HepG2 (cell line): ENCODE results near the gene LLGL2. TPM values are rescaled to one million over a fixed set of nuclear protein-coding genes. Genes with fewer than 3 reads are reported as not detected.
"Not testable (repeated sequence)": the region's sequence is repeated elsewhere in the genome, so short reads cannot be mapped to it uniquely, and the experiment has no call there.

Experiments
- ATAC-seq: fragments of 200-7000 bp; cut with Tn5 transposase; 3 replicates; pipeline ENCODE4 v1.9.1; 2020; ENCODE audit warnings: mild to moderate bottlenecking, moderate library complexity
- BruUV-seq: library from RNA; stranded (reverse); fragments of 400-500 nt; replicated peaks from 2 replicates; lab custom pipeline; 2021; lab: Mats Ljungman, UMichigan
- CTCF ChIA-PET: fragments of 300-600 bp; formaldehyde crosslinking; extraction: SDS; loops from one replicate; lab custom pipeline; 2021; ENCODE audit warnings: low total read pairs, inconsistent platforms, low intra/inter-chr PET ratio; lab: Yijun Ruan, JAX
- POLR2A ChIA-PET: fragments of 350-600 bp; sonication (Branson Sonifier 250); formaldehyde crosslinking; loops from one replicate; lab custom pipeline; 2020; ENCODE audit warnings: antibody characterized with exemption, inconsistent platforms; lab: Yijun Ruan, JAX
- DNase-seq: peaks from one replicate; pipeline ENCODE4 v3.0.0-alpha.2; 2015; ENCODE audit warnings: low spot score
- FAIRE-seq: peaks from 3 replicates; lab custom pipeline; 2011; peaks lifted over from hg19 to GRCh38; lab: Jason Lieb, UNC
- H2AFZ ChIP-seq: one replicate; pipeline ENCODE4 v1.6.1; 2011; ENCODE audit warnings: low read length, inconsistent platforms
- H3K27ac ChIP-seq: fragments of 300-600 bp; 3 replicates; pipeline ENCODE4 v1.8.0; 2011; ENCODE audit warnings: mixed run types, mild to moderate bottlenecking, mixed read lengths, low read length, inconsistent platforms; ENCODE audit not compliant: insufficient read depth; ENCODE audit errors: extremely low read length
- H3K27me3 ChIP-seq, 2 experiments: fragments of 200-600 bp in 1 of 2; 2 replicates in 1 of 2; 3 replicates in 1 of 2; pipeline versions ENCODE4 v1.6.0 to v1.8.0; 2011; ENCODE audit warnings: low read length in 2 of 2, mild to moderate bottlenecking in 2 of 2, moderate library complexity in 2 of 2, inconsistent platforms in 1 of 2; ENCODE audit not compliant: insufficient read depth in 2 of 2, control insufficient read depth in 1 of 2
- H3K36me3 ChIP-seq, 2 experiments: fragments of 200-600 bp in 1 of 2; replicated peaks in 1 of 2; 2 replicates in 1 of 2; 3 replicates in 1 of 2; pipeline versions ENCODE4 v1.5.1 to v1.8.0; 2011; ENCODE audit warnings: low read length in 2 of 2, inconsistent platforms in 1 of 2; ENCODE audit not compliant: insufficient read depth in 2 of 2, control insufficient read depth in 1 of 2
- H3K4me1 ChIP-seq: 2 replicates; pipeline ENCODE4 v1.5.1; 2012; ENCODE audit warnings: low read length, inconsistent platforms; ENCODE audit not compliant: insufficient read depth
- H3K4me2 ChIP-seq: 2 replicates; pipeline ENCODE4 v1.6.0; 2011; ENCODE audit warnings: low read depth, low read length, inconsistent platforms
- H3K4me3 ChIP-seq, 3 experiments: fragments of 200-600 bp in 1 of 3; sonication (generic), shearing (Covaris generic) in 1 of 3; replicated peaks in 1 of 3; 2 replicates each; pipeline ENCODE4 v1.5.1; 2011 to 2016; ENCODE audit warnings: low read length in 3 of 3, inconsistent platforms in 2 of 3, low read depth in 2 of 3, mild to moderate bottlenecking in 2 of 3, control low read depth in 1 of 3, mixed read lengths in 1 of 3; ENCODE audit not compliant: insufficient read depth in 1 of 3
- H3K79me2 ChIP-seq: one replicate; pipeline ENCODE4 v1.6.1; 2011; ENCODE audit warnings: low read length, inconsistent platforms; ENCODE audit not compliant: insufficient read depth
- H3K9ac ChIP-seq: 2 replicates; pipeline ENCODE4 v1.6.0; 2011; ENCODE audit warnings: mild to moderate bottlenecking, low read depth, low read length, inconsistent platforms; ENCODE audit not compliant: insufficient read depth
- H3K9me3 ChIP-seq: 2 replicates; pipeline ENCODE4 v1.5.1; 2012; ENCODE audit warnings: mild to moderate bottlenecking, low read length
- H4K20me1 ChIP-seq: 2 replicates; pipeline ENCODE4 v1.6.0; 2011; ENCODE audit warnings: inconsistent platforms, mild to moderate bottlenecking, low read length, moderate library complexity; ENCODE audit not compliant: insufficient read depth
- AGO1 ChIP-seq: fragments of 200-400 bp; formaldehyde crosslinking; IDR thresholded peaks from 2 replicates; pipeline ENCODE4 v1.6.1; 2017; ENCODE audit warnings: mild to moderate bottlenecking, low read depth, low read length, moderate library complexity; ENCODE audit not compliant: poor library complexity, severe bottlenecking
- HOXA7 ChIP-seq: sonication (generic); formaldehyde crosslinking; IDR thresholded peaks from 2 replicates; pipeline ENCODE4 v1.8.1; 2022; ENCODE audit warnings: mild to moderate bottlenecking, missing genetic modification reagents, moderate library complexity
- KDM4B ChIP-seq: sonication (generic); formaldehyde crosslinking; IDR thresholded peaks from 2 replicates; pipeline ENCODE4 v1.4.0; 2020; ENCODE audit warnings: missing genetic modification reagents
- PITX1 ChIP-seq: sonication (generic); formaldehyde crosslinking; IDR thresholded peaks from 2 replicates; pipeline ENCODE4 v1.5.1; 2020; ENCODE audit warnings: mild to moderate bottlenecking, missing genetic modification reagents
- ZNF362 ChIP-seq: sonication (generic); formaldehyde crosslinking; IDR thresholded peaks from 2 replicates; pipeline ENCODE4 v1.4.0; 2020; ENCODE audit warnings: missing genetic modification reagents, mild to moderate bottlenecking, borderline replicate concordance
- ZNF441 ChIP-seq: sonication (generic); formaldehyde crosslinking; IDR thresholded peaks from 2 replicates; pipeline ENCODE4 v1.7.0; 2021; ENCODE audit warnings: missing genetic modification reagents, borderline replicate concordance
- ZNF543 ChIP-seq: sonication (generic); formaldehyde crosslinking; IDR thresholded peaks from 2 replicates; pipeline ENCODE4 v1.4.0; 2020; ENCODE audit warnings: mild to moderate bottlenecking, missing genetic modification reagents
- ZNF547 ChIP-seq: sonication (generic); formaldehyde crosslinking; IDR thresholded peaks from 2 replicates; pipeline ENCODE4 v1.5.1; 2020; ENCODE audit warnings: mild to moderate bottlenecking, missing genetic modification reagents
- ZNF558 ChIP-seq: sonication (generic); formaldehyde crosslinking; IDR thresholded peaks from 2 replicates; pipeline ENCODE4 v1.9.0; 2022; ENCODE audit warnings: mild to moderate bottlenecking, missing genetic modification reagents, borderline replicate concordance
- WGBS: methylation state at CpG from one replicate; pipeline ENCODE4 v1.1.6; 2017; ENCODE audit warnings: low lambda C conversion rate; 5-methylcytosine and 5-hydroxymethylcytosine counted together
- in situ Hi-C: cut with HindIII; loops from 2 replicates; pipeline ENCODE4 v1.10.0; 2017; ENCODE audit warnings: low pct_unique_long_range_greater_than_20kb; ENCODE audit not compliant: extremely low pct_ligation_motif_present
- intact Hi-C: fragments of 100-400 bp; cut with micrococcal nuclease; formaldehyde crosslinking; loops from one replicate; pipeline ENCODE4 v1.10.0; 2022; ENCODE audit not compliant: unreplicated experiment
- polyA plus RNA-seq, 8 experiments: library from polyadenylated mRNA; depleted of rRNA in 3 of 8; stranded (reverse) in 7 of 8; unstranded in 1 of 8; fragments of >200 nt; fragmentation: Illumina TruSeq in 4 of 8; extraction: Trizol in 4 of 8; gene quantifications; 2 replicates each; pipeline versions ENCODE4 v1.2.1 to v1.2.3, GENCODE V29; 2011 to 2016; ENCODE audit warnings: low read depth in 4 of 8, missing spikeins in 1 of 8, mixed read lengths in 1 of 8; ENCODE audit not compliant: insufficient read depth in 1 of 8
- total RNA-seq, 5 experiments: library from RNA; depleted of rRNA; stranded (reverse); fragments of >200 nt; fragmentation: Illumina TruSeq; extraction: Trizol; gene quantifications; 2 replicates each; pipeline ENCODE4 v1.2.3, GENCODE V29; 2016; ENCODE audit warnings: low read depth in 1 of 5
- TF ChIP-seq, protein P1 (sequence below): sonication (generic); formaldehyde crosslinking; conservative IDR thresholded peaks from 2 replicates; pipeline ENCODE4 v1.8.1; 2023; ENCODE audit warnings: missing genetic modification reagents
- TF ChIP-seq, protein P2 (sequence below): sonication (generic); formaldehyde crosslinking; IDR thresholded peaks from 2 replicates; pipeline ENCODE4 v1.4.0; 2020; ENCODE audit warnings: mild to moderate bottlenecking, missing genetic modification reagents

Gene LLGL2
- total and polyA plus RNA-seq, 2 of the 13 experiments (the other 11 are each of a cell fraction or from before 2014, with no cell fraction given): 83.0 to 86.7 TPM

- H3K36me3 ChIP-seq, H2AFZ ChIP-seq, FAIRE-seq, DNase-seq, ATAC-seq, H3K4me3 ChIP-seq, H3K27ac ChIP-seq, H3K9me3 ChIP-seq, H3K9ac ChIP-seq, H4K20me1 ChIP-seq, H3K4me2 ChIP-seq, BruUV-seq, intact Hi-C loops: not testable (repeated sequence)
- in situ Hi-C loops: loop anchor here (10.0 kb wide), 1 partner anchor 169 kb away; no protein-coding TSS in a partner anchor
- POLR2A ChIA-PET: interaction anchor here (1.1 kb wide), 1 partner anchor 148 kb away, joined by 3 read pairs; no protein-coding TSS in a partner anchor
- Histone ChIP-seq H3K4me1 (peaks cover 29% of the 10 kb centered on the region), H3K27me3 (peaks cover 22 to 42% of the 10 kb centered on the region in 2 experiments)
- 12% methylated on average over 9 of the region's 9 CpGs for WGBS
- CTCF ChIA-PET: interaction anchor here (1.6 kb wide), 1 partner anchor 39 kb away, joined by 4 read pairs; the partner anchor contains the start of gene SMIM5
- TF ChIP-seq ZNF362 (CRISPR knock-in tag): 0 out of 2 replicates have a peak, but pooled peaks have one; percentile 40
- peak; percentile 89 for TF ChIP-seq ZNF441
- TF ChIP-seq, all 625 proteins: peak for 2; not testable (repeated sequence) for 623
- H3K79me2 ChIP-seq: not testable (repeated sequence)
Observed at GRCh38 chr17:75593430-75593829, 67.9 kb downstream of the LLGL2 start.

- Histone ChIP-seq H3K4me3 (no peak overlapping the region), H3K9me3 (no peaks in the 10 kb centered on the region), H3K9ac (no peak overlapping the region), H3K27me3 (peaks cover 22 to 42% of the 10 kb centered on the region in 2 experiments), H4K20me1 (no peaks in the 10 kb centered on the region), H2AFZ (no peak overlapping the region), H3K36me3 (no peaks in the 10 kb centered on the region), H3K27ac (no peak overlapping the region), H3K4me2 (no peak overlapping the region), H3K4me1 (peaks cover 20% of the 10 kb centered on the region), H3K79me2 (no peaks in the 10 kb centered on the region)
- intact Hi-C loops (no loop called here), in situ Hi-C loops (loop anchor here (10.0 kb wide), 1 partner anchor 170 kb away; no protein-coding TSS in a partner anchor)
- FAIRE-seq (no peak), ATAC-seq (peak; percentile 49), DNase-seq (no peak)
- 45% methylated on average over 20 of the region's 28 CpGs for WGBS
- POLR2A ChIA-PET: no interaction called here
- BruUV-seq: no TSS peak
- CTCF ChIA-PET: interaction anchor here (1.6 kb wide), 1 partner anchor 38 kb away, joined by 4 read pairs; the partner anchor contains the start of gene SMIM5
- TF ChIP-seq ZNF547 (CRISPR knock-in tag) (no peak), HOXA7 (CRISPR knock-in tag) (no peak), KDM4B (CRISPR knock-in tag) (no peak), AGO1 (peak; percentile 59), ZNF558 (no peak), ZNF543 (CRISPR knock-in tag) (no peak), PITX1 (CRISPR knock-in tag) (no peak)
- TF ChIP-seq, protein P1, sequence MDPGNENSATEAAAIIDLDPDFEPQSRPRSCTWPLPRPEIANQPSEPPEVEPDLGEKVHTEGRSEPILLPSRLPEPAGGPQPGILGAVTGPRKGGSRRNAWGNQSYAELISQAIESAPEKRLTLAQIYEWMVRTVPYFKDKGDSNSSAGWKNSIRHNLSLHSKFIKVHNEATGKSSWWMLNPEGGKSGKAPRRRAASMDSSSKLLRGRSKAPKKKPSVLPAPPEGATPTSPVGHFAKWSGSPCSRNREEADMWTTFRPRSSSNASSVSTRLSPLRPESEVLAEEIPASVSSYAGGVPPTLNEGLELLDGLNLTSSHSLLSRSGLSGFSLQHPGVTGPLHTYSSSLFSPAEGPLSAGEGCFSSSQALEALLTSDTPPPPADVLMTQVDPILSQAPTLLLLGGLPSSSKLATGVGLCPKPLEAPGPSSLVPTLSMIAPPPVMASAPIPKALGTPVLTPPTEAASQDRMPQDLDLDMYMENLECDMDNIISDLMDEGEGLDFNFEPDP (CRISPR knock-in tag): no peak
- TF ChIP-seq, protein P2, sequence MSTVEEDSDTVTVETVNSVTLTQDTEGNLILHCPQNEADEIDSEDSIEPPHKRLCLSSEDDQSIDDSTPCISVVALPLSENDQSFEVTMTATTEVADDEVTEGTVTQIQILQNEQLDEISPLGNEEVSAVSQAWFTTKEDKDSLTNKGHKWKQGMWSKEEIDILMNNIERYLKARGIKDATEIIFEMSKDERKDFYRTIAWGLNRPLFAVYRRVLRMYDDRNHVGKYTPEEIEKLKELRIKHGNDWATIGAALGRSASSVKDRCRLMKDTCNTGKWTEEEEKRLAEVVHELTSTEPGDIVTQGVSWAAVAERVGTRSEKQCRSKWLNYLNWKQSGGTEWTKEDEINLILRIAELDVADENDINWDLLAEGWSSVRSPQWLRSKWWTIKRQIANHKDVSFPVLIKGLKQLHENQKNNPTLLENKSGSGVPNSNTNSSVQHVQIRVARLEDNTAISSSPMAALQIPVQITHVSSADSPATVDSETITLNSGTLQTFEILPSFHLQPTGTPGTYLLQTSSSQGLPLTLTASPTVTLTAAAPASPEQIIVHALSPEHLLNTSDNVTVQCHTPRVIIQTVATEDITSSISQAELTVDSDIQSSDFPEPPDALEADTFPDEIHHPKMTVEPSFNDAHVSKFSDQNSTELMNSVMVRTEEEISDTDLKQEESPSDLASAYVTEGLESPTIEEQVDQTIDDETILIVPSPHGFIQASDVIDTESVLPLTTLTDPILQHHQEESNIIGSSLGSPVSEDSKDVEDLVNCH (CRISPR knock-in tag): no peak
Observed at GRCh38 chr17:75594499-75595283, 69.2 kb downstream of the LLGL2 start.
